GM23338 (cell line): ENCODE data around the gene OBI1. TPM values are rescaled to one million over a fixed set of nuclear protein-coding genes. Genes with fewer than 3 reads are reported as not detected.

ENCODE experiments used
- ATAC-seq: fragments of 200-7000 bp; cut with Tn5 transposase; 3 replicates; pipeline ENCODE4 v1.9.1; 2020
- DNase-seq: peaks from one replicate; pipeline ENCODE4 v3.0.0-alpha.2; 2015; ENCODE audit warnings: low spot score
- H2AFZ ChIP-seq: fragments of 200-600 bp; sonication (generic); 2 replicates; pipeline ENCODE4 v1.8.0; 2016; ENCODE audit warnings: antibody characterized with exemption, mild to moderate bottlenecking, moderate library complexity
- H3F3A ChIP-seq: fragments of 200-600 bp; sonication (generic); replicated peaks from 2 replicates; pipeline ENCODE4 v1.8.0; 2017; ENCODE audit warnings: antibody characterized with exemption, mixed run types, low read depth
- H3K27ac ChIP-seq: fragments of 200-600 bp; sonication (generic); 2 replicates; pipeline ENCODE4 v1.6.1; 2016; ENCODE audit warnings: low read depth
- H3K27me3 ChIP-seq: fragments of 200-600 bp; sonication (generic); 2 replicates; pipeline ENCODE4 v1.8.0; 2016; ENCODE audit warnings: mild to moderate bottlenecking, mixed run types, moderate library complexity; ENCODE audit not compliant: insufficient read depth
- H3K36me3 ChIP-seq: fragments of 200-600 bp; sonication (generic); 2 replicates; pipeline ENCODE4 v1.8.0; 2016; ENCODE audit warnings: mild to moderate bottlenecking; ENCODE audit not compliant: insufficient read depth
- H3K4me1 ChIP-seq: fragments of 200-600 bp; sonication (generic); 2 replicates; pipeline ENCODE4 v1.8.0; 2016; ENCODE audit warnings: mild to moderate bottlenecking, moderate library complexity; ENCODE audit not compliant: insufficient read depth
- H3K4me2 ChIP-seq: fragments of 200-600 bp; sonication (generic); 2 replicates; pipeline ENCODE4 v1.7.1; 2017; ENCODE audit warnings: mixed run types
- H3K4me3 ChIP-seq: fragments of 200-600 bp; sonication (generic); 2 replicates; pipeline ENCODE4 v1.6.1; 2016; ENCODE audit warnings: mixed run types
- H3K79me2 ChIP-seq: fragments of 200-600 bp; sonication (generic); replicated peaks from 2 replicates; pipeline ENCODE4 v1.8.0; 2017; ENCODE audit warnings: mild to moderate bottlenecking; ENCODE audit not compliant: insufficient read depth
- H3K9me2 ChIP-seq: fragments of 200-600 bp; sonication (generic); 2 replicates; pipeline ENCODE4 v1.8.0; 2017; ENCODE audit not compliant: insufficient read depth
- H4K20me1 ChIP-seq: fragments of 200-600 bp; sonication (generic); replicated peaks from 2 replicates; pipeline ENCODE4 v1.8.0; 2017; ENCODE audit warnings: mild to moderate bottlenecking; ENCODE audit not compliant: insufficient read depth
- H3K27ac Mint-ChIP-seq: 2 replicates; pipeline ENCODE4 v1.8.0; 2020; ENCODE audit warnings: inconsistent platforms, mild to moderate bottlenecking, moderate library complexity, mixed read lengths
- H3K27me3 Mint-ChIP-seq: 3 replicates; pipeline ENCODE4 v1.8.0; 2022; ENCODE audit warnings: low read depth, mild to moderate bottlenecking, moderate library complexity, mixed read lengths, inconsistent platforms; ENCODE audit not compliant: insufficient read depth, poor library complexity
- H3K36me3 Mint-ChIP-seq: 3 replicates; pipeline ENCODE4 v1.8.0; 2021; ENCODE audit warnings: low read depth, mild to moderate bottlenecking, inconsistent platforms, moderate library complexity, mixed read lengths
- H3K4me1 Mint-ChIP-seq: 3 replicates; pipeline ENCODE4 v1.8.0; 2020; ENCODE audit warnings: mild to moderate bottlenecking, inconsistent platforms, mixed read lengths
- H3K4me3 Mint-ChIP-seq: 3 replicates; pipeline ENCODE4 v1.8.0; 2021; ENCODE audit warnings: moderate library complexity, mild to moderate bottlenecking, inconsistent platforms, mixed read lengths
- H3K9me3 Mint-ChIP-seq: 3 replicates; pipeline ENCODE4 v1.8.0; 2020; ENCODE audit warnings: moderate library complexity, mild to moderate bottlenecking, inconsistent platforms, mixed read lengths
- CREB1 ChIP-seq: fragments of 250-450 bp; sonication (Bioruptor Pico); IDR thresholded peaks from 2 replicates; pipeline ENCODE4 v1.5.0; 2020; ENCODE audit warnings: low read depth, mild to moderate bottlenecking, moderate library complexity
- EZH2 ChIP-seq: fragments of 200-600 bp; sonication (generic); IDR thresholded peaks from one replicate; pipeline ENCODE4 v1.8.0; 2017; ENCODE audit warnings: antibody characterized with exemption, mild to moderate bottlenecking, low read depth; ENCODE audit not compliant: unreplicated experiment
- EZH2phosphoT487 ChIP-seq: fragments of 200-600 bp; sonication (generic); IDR thresholded peaks from one replicate; pipeline ENCODE4 v1.8.1; 2018; ENCODE audit warnings: antibody characterized with exemption; ENCODE audit not compliant: unreplicated experiment
- JUNB ChIP-seq: IDR thresholded peaks from one replicate; pipeline ENCODE4 v1.6.1; 2016; ENCODE audit warnings: antibody characterized with exemption; ENCODE audit not compliant: unreplicated experiment
- NANOG ChIP-seq: IDR thresholded peaks from 2 replicates; pipeline ENCODE4 v1.6.1; 2016; ENCODE audit warnings: antibody characterized with exemption, borderline replicate concordance
- POLR2AphosphoS5 ChIP-seq: IDR thresholded peaks from 2 replicates; pipeline ENCODE4 v1.6.1; 2016; ENCODE audit warnings: antibody characterized with exemption, low read depth
- STAT1 ChIP-seq: IDR thresholded peaks from one replicate; pipeline ENCODE4 v1.6.1; 2016; ENCODE audit warnings: antibody characterized with exemption; ENCODE audit not compliant: unreplicated experiment
- ZNF114 ChIP-seq: fragments of 250-450 bp; sonication (Bioruptor Pico); IDR thresholded peaks from 2 replicates; pipeline ENCODE4 v1.5.0; 2020; ENCODE audit warnings: mild to moderate bottlenecking, moderate library complexity
- ZNF331 ChIP-seq: fragments of 250-450 bp; sonication (Bioruptor Pico); IDR thresholded peaks from 2 replicates; pipeline ENCODE4 v1.5.0; 2020; ENCODE audit warnings: low read depth, mild to moderate bottlenecking, moderate library complexity
- polyA plus RNA-seq: library from polyadenylated mRNA; unstranded; fragments of >200 nt; fragmentation: Nextera tagmentation; extraction: Ambion mirVana; gene quantifications from 2 replicates; pipeline ENCODE4 v1.2.1, GENCODE V29; 2016
- total RNA-seq: library from RNA; depleted of rRNA; stranded (reverse); fragments of >200 nt; shearing (Covaris generic); gene quantifications from 2 replicates; pipeline ENCODE4 v1.2.3, GENCODE V29; 2014
- TF ChIP-seq, protein P1 (sequence below): IDR thresholded peaks from one replicate; pipeline ENCODE4 v1.6.1; 2018; ENCODE audit warnings: antibody characterized with exemption; ENCODE audit not compliant: unreplicated experiment
- TF ChIP-seq, protein P2 (sequence below): IDR thresholded peaks from 2 replicates; pipeline ENCODE4 v1.6.1; 2016; ENCODE audit warnings: antibody characterized with exemption
- TF ChIP-seq, protein P3 (sequence below), 2 experiments: fragments of 200-600 bp in 1 of 2; sonication (generic) in 1 of 2; conservative IDR thresholded peaks; 2 replicates each; pipeline versions ENCODE4 v1.5.1 to v1.6.1; 2016 to 2017; ENCODE audit warnings: antibody characterized with exemption in 2 of 2, low read depth in 2 of 2, mild to moderate bottlenecking in 2 of 2, moderate library complexity in 1 of 2
- TF ChIP-seq, protein P4 (sequence below): fragments of 250-450 bp; sonication (Bioruptor Pico); IDR thresholded peaks from 2 replicates; pipeline ENCODE4 v1.5.0; 2020; ENCODE audit warnings: mild to moderate bottlenecking, moderate library complexity

Gene OBI1
- total and polyA plus RNA-seq, 2 experiments from 2014 or later = 8.2 to 11.1 TPM

DNA sequence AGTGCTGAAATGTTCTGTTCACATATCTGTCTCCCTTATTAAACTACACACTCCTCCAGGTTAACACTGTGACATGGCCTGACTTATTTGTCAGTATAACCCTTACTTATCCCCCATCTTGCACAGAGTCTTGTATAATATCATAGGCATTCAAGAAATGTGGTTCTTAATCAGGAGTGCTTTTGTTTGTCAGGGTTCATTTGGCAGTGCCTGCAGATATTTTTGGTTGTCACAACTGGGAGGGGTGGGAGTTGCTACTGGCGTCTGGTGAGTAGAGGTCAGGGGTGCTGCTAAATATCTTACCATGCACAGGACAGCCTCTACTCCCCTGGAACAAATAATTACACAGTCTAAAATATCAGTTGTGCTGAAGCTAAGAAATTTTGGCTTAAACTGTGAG lies 20.4 kb upstream of the OBI1 start:
- no peak overlapping the region for H3K27ac ChIP-seq
- DNase-seq (no peak), ATAC-seq (no peak)
- Mint-ChIP-seq H3K9me3 (no peaks in the 10 kb centered on the region), H3K4me1 (peaks cover 14% of the 10 kb centered on the region), H3K36me3 (no peaks in the 10 kb centered on the region), H3K4me3 (no peak overlapping the region), H3K27me3 (peaks cover 4% of the 10 kb centered on the region), H3K27ac (no peak overlapping the region)
- H3K4me2 ChIP-seq = no peak overlapping the region
- no peaks in the 10 kb centered on the region for H3K79me2 ChIP-seq
- no peaks in the 10 kb centered on the region for H3K9me2 ChIP-seq
- no peaks in the 10 kb centered on the region for H3K27me3 ChIP-seq
- H3K36me3 ChIP-seq = no peaks in the 10 kb centered on the region
- peaks cover 12% of the 10 kb centered on the region for H3K4me1 ChIP-seq
- H3F3A ChIP-seq = no peaks in the 10 kb centered on the region
- H3K4me3 ChIP-seq = no peak overlapping the region
- no peaks in the 10 kb centered on the region for H4K20me1 ChIP-seq
- TF ChIP-seq ZNF114 (CRISPR knock-in tag) (no peak), STAT1 (no peak), EZH2phosphoT487 (no peak), CREB1 (CRISPR knock-in tag) (no peak), POLR2AphosphoS5 (no peak), NANOG (no peak), EZH2 (no peak), JUNB (no peak), ZNF331 (CRISPR knock-in tag) (no peak)
- TF ChIP-seq, protein P1, sequence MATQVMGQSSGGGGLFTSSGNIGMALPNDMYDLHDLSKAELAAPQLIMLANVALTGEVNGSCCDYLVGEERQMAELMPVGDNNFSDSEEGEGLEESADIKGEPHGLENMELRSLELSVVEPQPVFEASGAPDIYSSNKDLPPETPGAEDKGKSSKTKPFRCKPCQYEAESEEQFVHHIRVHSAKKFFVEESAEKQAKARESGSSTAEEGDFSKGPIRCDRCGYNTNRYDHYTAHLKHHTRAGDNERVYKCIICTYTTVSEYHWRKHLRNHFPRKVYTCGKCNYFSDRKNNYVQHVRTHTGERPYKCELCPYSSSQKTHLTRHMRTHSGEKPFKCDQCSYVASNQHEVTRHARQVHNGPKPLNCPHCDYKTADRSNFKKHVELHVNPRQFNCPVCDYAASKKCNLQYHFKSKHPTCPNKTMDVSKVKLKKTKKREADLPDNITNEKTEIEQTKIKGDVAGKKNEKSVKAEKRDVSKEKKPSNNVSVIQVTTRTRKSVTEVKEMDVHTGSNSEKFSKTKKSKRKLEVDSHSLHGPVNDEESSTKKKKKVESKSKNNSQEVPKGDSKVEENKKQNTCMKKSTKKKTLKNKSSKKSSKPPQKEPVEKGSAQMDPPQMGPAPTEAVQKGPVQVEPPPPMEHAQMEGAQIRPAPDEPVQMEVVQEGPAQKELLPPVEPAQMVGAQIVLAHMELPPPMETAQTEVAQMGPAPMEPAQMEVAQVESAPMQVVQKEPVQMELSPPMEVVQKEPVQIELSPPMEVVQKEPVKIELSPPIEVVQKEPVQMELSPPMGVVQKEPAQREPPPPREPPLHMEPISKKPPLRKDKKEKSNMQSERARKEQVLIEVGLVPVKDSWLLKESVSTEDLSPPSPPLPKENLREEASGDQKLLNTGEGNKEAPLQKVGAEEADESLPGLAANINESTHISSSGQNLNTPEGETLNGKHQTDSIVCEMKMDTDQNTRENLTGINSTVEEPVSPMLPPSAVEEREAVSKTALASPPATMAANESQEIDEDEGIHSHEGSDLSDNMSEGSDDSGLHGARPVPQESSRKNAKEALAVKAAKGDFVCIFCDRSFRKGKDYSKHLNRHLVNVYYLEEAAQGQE = no peak
- TF ChIP-seq, protein P2, sequence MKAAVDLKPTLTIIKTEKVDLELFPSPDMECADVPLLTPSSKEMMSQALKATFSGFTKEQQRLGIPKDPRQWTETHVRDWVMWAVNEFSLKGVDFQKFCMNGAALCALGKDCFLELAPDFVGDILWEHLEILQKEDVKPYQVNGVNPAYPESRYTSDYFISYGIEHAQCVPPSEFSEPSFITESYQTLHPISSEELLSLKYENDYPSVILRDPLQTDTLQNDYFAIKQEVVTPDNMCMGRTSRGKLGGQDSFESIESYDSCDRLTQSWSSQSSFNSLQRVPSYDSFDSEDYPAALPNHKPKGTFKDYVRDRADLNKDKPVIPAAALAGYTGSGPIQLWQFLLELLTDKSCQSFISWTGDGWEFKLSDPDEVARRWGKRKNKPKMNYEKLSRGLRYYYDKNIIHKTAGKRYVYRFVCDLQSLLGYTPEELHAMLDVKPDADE = no peak
- TF ChIP-seq, protein P3, sequence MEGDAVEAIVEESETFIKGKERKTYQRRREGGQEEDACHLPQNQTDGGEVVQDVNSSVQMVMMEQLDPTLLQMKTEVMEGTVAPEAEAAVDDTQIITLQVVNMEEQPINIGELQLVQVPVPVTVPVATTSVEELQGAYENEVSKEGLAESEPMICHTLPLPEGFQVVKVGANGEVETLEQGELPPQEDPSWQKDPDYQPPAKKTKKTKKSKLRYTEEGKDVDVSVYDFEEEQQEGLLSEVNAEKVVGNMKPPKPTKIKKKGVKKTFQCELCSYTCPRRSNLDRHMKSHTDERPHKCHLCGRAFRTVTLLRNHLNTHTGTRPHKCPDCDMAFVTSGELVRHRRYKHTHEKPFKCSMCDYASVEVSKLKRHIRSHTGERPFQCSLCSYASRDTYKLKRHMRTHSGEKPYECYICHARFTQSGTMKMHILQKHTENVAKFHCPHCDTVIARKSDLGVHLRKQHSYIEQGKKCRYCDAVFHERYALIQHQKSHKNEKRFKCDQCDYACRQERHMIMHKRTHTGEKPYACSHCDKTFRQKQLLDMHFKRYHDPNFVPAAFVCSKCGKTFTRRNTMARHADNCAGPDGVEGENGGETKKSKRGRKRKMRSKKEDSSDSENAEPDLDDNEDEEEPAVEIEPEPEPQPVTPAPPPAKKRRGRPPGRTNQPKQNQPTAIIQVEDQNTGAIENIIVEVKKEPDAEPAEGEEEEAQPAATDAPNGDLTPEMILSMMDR (conservative IDR thresholded peaks at IDR 0.05; ENCODE audit: low read depth in 2 of 2) = no peak
- TF ChIP-seq, protein P4, sequence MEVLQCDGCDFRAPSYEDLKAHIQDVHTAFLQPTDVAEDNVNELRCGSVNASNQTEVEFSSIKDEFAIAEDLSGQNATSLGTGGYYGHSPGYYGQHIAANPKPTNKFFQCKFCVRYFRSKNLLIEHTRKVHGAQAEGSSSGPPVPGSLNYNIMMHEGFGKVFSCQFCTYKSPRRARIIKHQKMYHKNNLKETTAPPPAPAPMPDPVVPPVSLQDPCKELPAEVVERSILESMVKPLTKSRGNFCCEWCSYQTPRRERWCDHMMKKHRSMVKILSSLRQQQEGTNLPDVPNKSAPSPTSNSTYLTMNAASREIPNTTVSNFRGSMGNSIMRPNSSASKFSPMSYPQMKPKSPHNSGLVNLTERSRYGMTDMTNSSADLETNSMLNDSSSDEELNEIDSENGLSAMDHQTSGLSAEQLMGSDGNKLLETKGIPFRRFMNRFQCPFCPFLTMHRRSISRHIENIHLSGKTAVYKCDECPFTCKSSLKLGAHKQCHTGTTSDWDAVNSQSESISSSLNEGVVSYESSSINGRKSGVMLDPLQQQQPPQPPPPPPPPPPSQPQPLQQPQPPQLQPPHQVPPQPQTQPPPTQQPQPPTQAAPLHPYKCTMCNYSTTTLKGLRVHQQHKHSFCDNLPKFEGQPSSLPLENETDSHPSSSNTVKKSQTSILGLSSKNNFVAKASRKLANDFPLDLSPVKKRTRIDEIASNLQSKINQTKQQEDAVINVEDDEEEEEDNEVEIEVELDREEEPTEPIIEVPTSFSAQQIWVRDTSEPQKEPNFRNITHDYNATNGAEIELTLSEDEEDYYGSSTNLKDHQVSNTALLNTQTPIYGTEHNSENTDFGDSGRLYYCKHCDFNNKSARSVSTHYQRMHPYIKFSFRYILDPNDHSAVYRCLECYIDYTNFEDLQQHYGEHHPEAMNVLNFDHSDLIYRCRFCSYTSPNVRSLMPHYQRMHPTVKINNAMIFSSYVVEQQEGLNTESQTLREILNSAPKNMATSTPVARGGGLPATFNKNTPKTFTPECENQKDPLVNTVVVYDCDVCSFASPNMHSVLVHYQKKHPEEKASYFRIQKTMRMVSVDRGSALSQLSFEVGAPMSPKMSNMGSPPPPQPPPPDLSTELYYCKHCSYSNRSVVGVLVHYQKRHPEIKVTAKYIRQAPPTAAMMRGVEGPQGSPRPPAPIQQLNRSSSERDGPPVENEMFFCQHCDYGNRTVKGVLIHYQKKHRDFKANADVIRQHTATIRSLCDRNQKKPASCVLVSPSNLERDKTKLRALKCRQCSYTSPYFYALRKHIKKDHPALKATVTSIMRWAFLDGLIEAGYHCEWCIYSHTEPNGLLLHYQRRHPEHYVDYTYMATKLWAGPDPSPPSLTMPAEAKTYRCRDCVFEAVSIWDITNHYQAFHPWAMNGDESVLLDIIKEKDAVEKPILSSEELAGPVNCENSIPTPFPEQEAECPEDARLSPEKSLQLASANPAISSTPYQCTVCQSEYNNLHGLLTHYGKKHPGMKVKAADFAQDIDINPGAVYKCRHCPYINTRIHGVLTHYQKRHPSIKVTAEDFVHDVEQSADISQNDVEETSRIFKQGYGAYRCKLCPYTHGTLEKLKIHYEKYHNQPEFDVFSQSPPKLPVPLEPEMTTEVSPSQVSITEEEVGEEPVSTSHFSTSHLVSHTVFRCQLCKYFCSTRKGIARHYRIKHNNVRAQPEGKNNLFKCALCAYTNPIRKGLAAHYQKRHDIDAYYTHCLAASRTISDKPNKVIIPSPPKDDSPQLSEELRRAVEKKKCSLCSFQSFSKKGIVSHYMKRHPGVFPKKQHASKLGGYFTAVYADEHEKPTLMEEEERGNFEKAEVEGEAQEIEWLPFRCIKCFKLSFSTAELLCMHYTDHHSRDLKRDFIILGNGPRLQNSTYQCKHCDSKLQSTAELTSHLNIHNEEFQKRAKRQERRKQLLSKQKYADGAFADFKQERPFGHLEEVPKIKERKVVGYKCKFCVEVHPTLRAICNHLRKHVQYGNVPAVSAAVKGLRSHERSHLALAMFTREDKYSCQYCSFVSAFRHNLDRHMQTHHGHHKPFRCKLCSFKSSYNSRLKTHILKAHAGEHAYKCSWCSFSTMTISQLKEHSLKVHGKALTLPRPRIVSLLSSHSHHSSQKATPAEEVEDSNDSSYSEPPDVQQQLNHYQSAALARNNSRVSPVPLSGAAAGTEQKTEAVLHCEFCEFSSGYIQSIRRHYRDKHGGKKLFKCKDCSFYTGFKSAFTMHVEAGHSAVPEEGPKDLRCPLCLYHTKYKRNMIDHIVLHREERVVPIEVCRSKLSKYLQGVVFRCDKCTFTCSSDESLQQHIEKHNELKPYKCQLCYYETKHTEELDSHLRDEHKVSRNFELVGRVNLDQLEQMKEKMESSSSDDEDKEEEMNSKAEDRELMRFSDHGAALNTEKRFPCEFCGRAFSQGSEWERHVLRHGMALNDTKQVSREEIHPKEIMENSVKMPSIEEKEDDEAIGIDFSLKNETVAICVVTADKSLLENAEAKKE = no peak
- no peak overlapping the region for H2AFZ ChIP-seq
